DND-41 (cell line): ENCODE data around the gene NT5C.
"Not testable (repeated sequence)": the region's sequence is repeated elsewhere in the genome, so short reads cannot be mapped to it uniquely, and the experiment has no call there.

Experiments used
- ATAC-seq: fragments of 200-7000 bp; cut with Tn5 transposase; 3 replicates; pipeline ENCODE4 v1.9.1; 2021; ENCODE audit warnings: low read depth; ENCODE audit not compliant: insufficient read depth
- DNase-seq: peaks from one replicate; pipeline ENCODE4 v3.0.0-alpha.2; 2020
- H2AFZ ChIP-seq: 2 replicates; pipeline ENCODE4 v1.6.0; 2012; ENCODE audit warnings: low read depth, low read length
- H3K27ac ChIP-seq: 2 replicates; pipeline ENCODE4 v1.5.1; 2012; ENCODE audit warnings: low read length, inconsistent platforms
- H3K27me3 ChIP-seq: fragments of 200-600 bp; sonication (generic); 2 replicates; pipeline ENCODE4 v1.6.0; 2012; ENCODE audit warnings: low read length, mild to moderate bottlenecking, inconsistent platforms; ENCODE audit not compliant: insufficient read depth, poor library complexity
- H3K36me3 ChIP-seq: 2 replicates; pipeline ENCODE4 v1.5.1; 2012; ENCODE audit warnings: low read length, inconsistent platforms; ENCODE audit not compliant: insufficient read depth
- H3K4me1 ChIP-seq: 2 replicates; pipeline ENCODE4 v1.5.1; 2012; ENCODE audit warnings: mild to moderate bottlenecking, low read length; ENCODE audit not compliant: insufficient read depth
- H3K4me2 ChIP-seq: 2 replicates; pipeline ENCODE4 v1.6.0; 2012; ENCODE audit warnings: mild to moderate bottlenecking, moderate library complexity, low read length, inconsistent platforms; ENCODE audit not compliant: insufficient read depth
- H3K4me3 ChIP-seq, 2 experiments: fragments of 200-600 bp in 1 of 2; shearing (Covaris generic) in 1 of 2; 2 replicates each; pipeline ENCODE4 v1.5.1; 2012 to 2016; ENCODE audit warnings: inconsistent platforms in 2 of 2, low read length in 2 of 2, mild to moderate bottlenecking in 2 of 2, low read depth in 1 of 2, moderate library complexity in 1 of 2
- H3K79me2 ChIP-seq: 2 replicates; pipeline ENCODE4 v1.6.0; 2012; ENCODE audit warnings: low read length, inconsistent platforms; ENCODE audit not compliant: insufficient read depth
- H3K9ac ChIP-seq: 2 replicates; pipeline ENCODE4 v1.6.0; 2012; ENCODE audit warnings: low read depth, mild to moderate bottlenecking, inconsistent platforms, low read length, moderate library complexity
- H3K9me3 ChIP-seq: 2 replicates; pipeline ENCODE4 v1.5.1; 2012; ENCODE audit warnings: low read length, moderate library complexity, mild to moderate bottlenecking, inconsistent platforms; ENCODE audit not compliant: insufficient read depth, severe bottlenecking
- H4K20me1 ChIP-seq: 2 replicates; pipeline ENCODE4 v1.6.0; 2012; ENCODE audit warnings: low read length; ENCODE audit not compliant: insufficient read depth
- CTCF ChIP-seq: IDR thresholded peaks from 2 replicates; pipeline ENCODE4 v1.5.1; 2012; ENCODE audit warnings: borderline replicate concordance, low read length, moderate library complexity, mild to moderate bottlenecking; ENCODE audit not compliant: poor library complexity, severe bottlenecking; ENCODE audit errors: extremely low read depth
- EZH2 ChIP-seq: IDR thresholded peaks from 3 replicates; pipeline ENCODE4 v1.6.1; 2012; ENCODE audit warnings: borderline replicate concordance, low read depth, mild to moderate bottlenecking, moderate library complexity, low read length, inconsistent platforms; ENCODE audit not compliant: severe bottlenecking

NT5C gene

DNA sequence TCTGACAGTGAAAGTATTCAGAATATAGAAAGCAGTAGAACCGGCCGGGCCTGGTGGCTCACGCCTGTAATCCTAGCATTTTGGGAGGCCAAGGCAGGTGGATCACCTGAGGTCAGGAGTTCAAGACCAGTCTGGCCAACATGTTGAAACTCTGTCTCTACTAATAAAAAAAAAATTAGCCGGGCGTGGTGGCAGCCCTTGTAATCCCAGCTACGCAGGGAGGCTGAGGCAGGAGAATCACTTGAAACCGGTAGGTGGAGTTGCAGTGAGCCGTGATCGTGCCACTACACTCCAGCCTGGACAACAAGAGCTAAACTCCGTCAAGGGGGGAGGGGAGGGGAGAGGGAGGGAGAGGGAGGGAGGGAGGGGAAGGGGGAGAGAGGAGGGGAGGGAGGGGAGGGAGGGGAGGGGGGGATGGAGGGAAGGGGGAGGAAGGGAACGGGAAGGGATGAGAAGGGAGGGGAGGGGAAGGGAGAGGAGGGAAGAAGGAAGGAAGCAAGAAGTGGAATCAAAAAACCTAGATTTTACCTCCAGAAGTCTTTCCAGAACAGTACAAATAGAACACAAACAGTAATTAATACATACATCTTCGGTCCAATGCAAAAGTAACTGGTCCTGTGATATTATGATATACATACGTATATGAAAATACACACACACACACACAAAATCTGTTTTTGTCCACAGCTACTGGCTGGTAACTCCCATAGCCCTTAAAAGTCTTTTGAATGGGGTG, 10.9 kb upstream of the NT5C start:
- no peaks in the 10 kb centered on the region; the same call in 1 of the 2 replicates for H4K20me1 ChIP-seq
- ATAC-seq = no peak
- peaks cover 94% of the 10 kb centered on the region for H3K36me3 ChIP-seq

DNA sequence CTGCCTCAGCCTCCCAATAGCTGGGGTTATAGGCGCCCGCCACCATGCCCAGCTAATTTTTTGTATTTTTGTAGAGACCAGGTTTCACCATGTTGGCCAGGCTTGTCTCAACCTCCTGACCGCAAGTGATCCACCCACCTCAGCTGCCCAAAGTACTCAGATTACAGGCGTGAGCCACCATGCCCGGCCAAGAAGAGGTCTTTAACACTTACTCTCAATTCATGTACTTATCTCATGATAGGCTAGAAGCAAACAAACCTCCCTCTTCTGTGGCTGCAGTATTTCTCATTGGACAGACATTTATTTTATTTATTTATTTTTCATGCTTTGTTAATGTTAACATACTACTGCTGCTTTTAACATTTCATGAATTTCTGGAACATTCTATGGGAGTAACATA, 7.0 kb upstream of the NT5C start:
- H2AFZ ChIP-seq = no peak overlapping the region
- DNase-seq (no peak), ATAC-seq (no peak)
- H3K4me1 ChIP-seq = peaks cover 14% of the 10 kb centered on the region; the same call in 1 of the 2 replicates
- no peak overlapping the region for H3K4me3 ChIP-seq
- H4K20me1 ChIP-seq = no peaks in the 10 kb centered on the region
- no peak overlapping the region for H3K4me2 ChIP-seq
- no peaks in the 10 kb centered on the region for H3K9me3 ChIP-seq
- H3K79me2 ChIP-seq = peaks cover 25% of the 10 kb centered on the region
- no peak overlapping the region for H3K27ac ChIP-seq
- H3K36me3 ChIP-seq = peaks cover 73% of the 10 kb centered on the region
- no peaks in the 10 kb centered on the region for H3K27me3 ChIP-seq
- TF ChIP-seq EZH2 = no peak
- TF ChIP-seq CTCF = no peak
- H3K9ac ChIP-seq = no peak overlapping the region

More for the DNA sequence above, 10.9 kb upstream of the NT5C start:
- DNase-seq = no peak
- Histone ChIP-seq H3K4me1 (peaks cover 14% of the 10 kb centered on the region; the same call in 1 of the 2 replicates), H3K9me3 (no peaks in the 10 kb centered on the region), H3K4me2 (no peak overlapping the region), H3K27me3 (no peaks in the 10 kb centered on the region), H3K79me2 (peaks cover 36% of the 10 kb centered on the region), H3K27ac (no peak overlapping the region), H3K9ac (no peak overlapping the region), H2AFZ (no peak overlapping the region), H3K4me3 (no peak overlapping the region)
- TF ChIP-seq CTCF (no peak), EZH2 (no peak)

DNA sequence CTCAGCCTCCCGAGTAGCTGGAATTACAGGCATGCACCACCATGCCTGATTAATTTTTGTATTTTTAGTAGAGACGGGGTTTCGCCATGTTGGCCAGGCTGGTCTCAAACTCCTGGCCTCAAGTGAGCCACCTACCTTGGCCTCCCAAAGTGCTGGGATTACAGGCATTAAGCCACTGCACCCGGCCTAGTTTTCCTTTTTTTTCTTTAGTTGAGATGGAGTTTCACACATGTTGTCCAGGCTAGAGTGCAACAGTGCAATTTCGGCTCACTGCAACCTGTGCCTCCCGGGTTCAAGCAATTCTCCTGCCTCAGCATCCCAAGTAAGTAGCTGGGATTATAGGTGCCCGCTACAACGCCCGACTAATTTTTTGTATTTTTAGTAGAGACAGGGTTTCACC, 6.2 kb upstream of the NT5C start:
- H3K27ac ChIP-seq, H3K27me3 ChIP-seq, H2AFZ ChIP-seq, H3K4me2 ChIP-seq, H3K9me3 ChIP-seq, ATAC-seq, H4K20me1 ChIP-seq, H3K4me3 ChIP-seq, H3K9ac ChIP-seq, DNase-seq: not testable (repeated sequence)
- Histone ChIP-seq H3K36me3 (peaks cover 65% of the 10 kb centered on the region), H3K4me1 (peaks cover 16% of the 10 kb centered on the region), H3K79me2 (peaks cover 20% of the 10 kb centered on the region)

GRCh38 chr17:75135946-75136345, 4.4 kb upstream of the NT5C start:
- Histone ChIP-seq H3K9ac (no peak overlapping the region), H3K27ac (no peak overlapping the region), H2AFZ (no peak overlapping the region), H3K27me3 (no peaks in the 10 kb centered on the region), H3K9me3 (no peaks in the 10 kb centered on the region), H3K4me1 (peaks cover 19% of the 10 kb centered on the region), H3K4me2 (no peak overlapping the region), H4K20me1 (no peaks in the 10 kb centered on the region), H3K79me2 (peaks cover 26% of the 10 kb centered on the region), H3K36me3 (peaks cover 51% of the 10 kb centered on the region), H3K4me3 (no peak overlapping the region)
- DNase-seq = no peak
- TF ChIP-seq EZH2 (no peak), CTCF (no peak)
- no peak for ATAC-seq
